Measurements from ENCODE around the gene CST9.
"Not testable (repeated sequence)": the region's sequence is repeated elsewhere in the genome, so short reads cannot be mapped to it uniquely, and the experiment has no call there.

Gene CST9

GRCh38 chr20:23638309-23638708, 32.6 kb upstream of the CST9 start:
- in situ Hi-C loops (cut with MboI; ENCODE audit: low sequenced_read_pairs, unreplicated experiment): no loop called here
- no peak for TF ChIP-seq CTCF (IDR thresholded peaks at IDR 0.05; ENCODE audit: borderline replicate concordance, control extremely low read depth, extremely low read depth, insufficient read depth, missing control alignments)
- DNase-seq (ENCODE audit: low spot score): no peak

DNA sequence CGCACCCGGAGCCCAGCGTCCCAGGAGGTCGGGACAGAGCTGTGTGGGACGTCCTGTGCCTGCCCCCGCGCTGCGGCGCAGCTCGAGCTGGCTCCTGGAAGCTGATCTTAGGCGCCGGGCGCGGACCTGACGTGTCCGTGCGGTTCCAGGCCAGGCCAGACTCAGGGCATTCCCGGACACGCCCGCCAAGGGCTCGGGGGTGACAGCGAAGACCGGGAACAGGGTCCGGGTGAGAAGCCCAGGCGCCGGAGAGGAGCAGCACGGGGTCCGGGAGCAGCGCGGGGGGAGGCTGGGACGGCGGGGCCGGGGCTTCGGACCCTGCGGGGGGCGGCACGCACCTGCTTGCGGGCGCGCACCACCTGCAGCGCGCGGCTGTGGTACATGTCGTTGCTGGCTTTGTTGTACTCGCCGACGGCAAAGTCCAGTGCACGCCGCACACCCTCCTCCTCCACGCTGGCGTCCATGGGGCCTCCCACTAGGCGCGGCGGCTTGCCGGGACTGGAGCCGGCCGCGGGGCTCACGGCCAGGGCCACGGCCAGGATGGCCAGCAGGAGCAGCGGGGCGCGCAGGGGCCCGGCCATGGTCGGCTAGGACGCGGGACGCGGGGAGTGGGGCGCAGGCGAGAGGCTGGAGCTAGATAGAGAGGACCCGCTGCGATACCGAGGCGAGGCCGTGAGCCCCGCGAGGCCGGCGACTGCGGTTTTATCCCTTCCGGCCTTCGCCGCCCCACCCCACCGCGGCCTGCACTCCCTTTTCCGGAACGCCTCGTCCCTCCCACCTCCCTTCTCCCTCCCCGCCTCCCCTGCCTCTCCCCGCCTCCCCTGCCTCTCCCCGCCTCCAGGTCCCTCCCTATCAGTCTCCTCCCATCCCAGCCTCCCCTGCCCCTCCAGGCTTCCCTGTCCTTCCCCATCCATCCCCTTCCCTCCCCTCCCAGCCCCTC, 31.8 kb upstream of the CST9 start, which contains the start of gene CST3:
TSS of gene CST3 (minus strand) at position 674 of the 940 bp plus-strand sequence. CDS start at position 581, 93 bp downstream.
- DNase-seq (ENCODE audit: low spot score): peak; percentile 93
- in situ Hi-C loops (cut with MboI; ENCODE audit: low sequenced_read_pairs, unreplicated experiment): no loop called here
- no peak for TF ChIP-seq CTCF (IDR thresholded peaks at IDR 0.05; ENCODE audit: borderline replicate concordance, control extremely low read depth, extremely low read depth, insufficient read depth, missing control alignments)

- in situ Hi-C loops (cut with MboI; ENCODE audit: low sequenced_read_pairs, unreplicated experiment): no loop called here
- DNase-seq (ENCODE audit: low spot score): no peak
- no peak for TF ChIP-seq CTCF (IDR thresholded peaks at IDR 0.05; ENCODE audit: borderline replicate concordance, control extremely low read depth, extremely low read depth, insufficient read depth, missing control alignments)
Observed at GRCh38 chr20:23636908-23637281, 31.2 kb upstream of the CST9 start.

DNA sequence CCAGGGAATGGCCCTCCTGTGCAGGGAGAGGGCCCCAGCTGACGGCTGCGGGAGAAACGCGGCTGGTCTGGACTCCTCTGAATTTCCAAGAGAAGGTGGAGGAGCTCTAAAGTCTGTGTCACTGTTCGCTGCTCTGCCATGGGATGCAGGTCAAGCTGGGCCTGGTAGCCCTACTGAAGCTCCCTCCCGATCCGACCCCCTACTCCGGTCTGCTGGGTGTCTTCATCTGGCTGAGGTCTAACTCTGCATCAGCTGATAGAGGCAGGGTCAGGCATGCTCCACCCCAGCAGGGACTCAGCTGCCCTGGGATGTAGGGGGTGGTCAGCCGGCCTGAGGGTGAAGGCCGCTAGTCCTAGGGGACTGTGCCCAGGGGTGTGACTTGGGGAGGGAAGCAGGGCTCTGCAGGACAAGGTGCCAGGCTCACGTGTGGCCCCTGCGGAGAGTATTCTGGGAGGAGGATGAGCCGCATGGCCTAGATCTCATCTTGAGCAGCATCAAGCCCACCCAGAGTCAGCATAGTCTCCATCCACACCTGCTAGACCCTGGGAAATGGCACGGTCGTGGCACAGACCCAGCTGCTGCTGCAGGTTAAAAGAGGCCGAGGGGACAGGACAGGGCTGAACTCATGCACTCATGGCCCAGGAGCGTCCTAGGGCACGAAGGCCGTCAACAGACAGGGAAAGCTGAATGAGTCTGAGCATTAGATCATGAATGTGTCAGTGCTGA, 30.6 kb upstream of the CST9 start:
- in situ Hi-C loops (cut with MboI; ENCODE audit: low sequenced_read_pairs, unreplicated experiment): no loop called here
- no peak for DNase-seq (ENCODE audit: low spot score)
- TF ChIP-seq CTCF (IDR thresholded peaks at IDR 0.05; ENCODE audit: borderline replicate concordance, control extremely low read depth, extremely low read depth, insufficient read depth, missing control alignments): no peak

DNA sequence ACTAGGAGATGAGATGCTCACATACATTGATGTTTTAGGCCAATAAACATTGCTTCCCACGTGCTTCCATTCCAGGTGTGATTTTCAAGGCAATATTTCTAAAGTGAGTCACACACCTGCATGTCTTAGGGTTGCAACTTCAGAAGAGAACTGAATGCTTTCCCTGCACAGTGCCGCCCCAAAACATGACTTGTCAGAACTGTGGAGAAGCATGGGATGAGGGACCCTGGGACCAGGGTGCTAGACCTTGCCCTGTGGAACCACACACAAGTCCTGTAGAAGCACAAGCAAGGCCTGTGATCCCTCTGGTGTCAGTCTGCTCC, 30.0 kb upstream of the CST9 start:
- in situ Hi-C loops (cut with MboI; ENCODE audit: low sequenced_read_pairs, unreplicated experiment): not testable (repeated sequence)

GRCh38 chr20:23634985-23635767, 29.5 kb upstream of the CST9 start:
- TF ChIP-seq CTCF (IDR thresholded peaks at IDR 0.05; ENCODE audit: borderline replicate concordance, control extremely low read depth, extremely low read depth, insufficient read depth, missing control alignments): no peak
- in situ Hi-C loops (cut with MboI; ENCODE audit: low sequenced_read_pairs, unreplicated experiment): no loop called here
- no peak for DNase-seq (ENCODE audit: low spot score)

More for the DNA sequence above, 30.0 kb upstream of the CST9 start:
- not testable (repeated sequence) for DNase-seq (ENCODE audit: low spot score)
